Measurements from ENCODE around the gene TOX2. TPM values are rescaled to one million over a fixed set of nuclear protein-coding genes. Genes with fewer than 3 reads are reported as not detected.

TOX2 gene
- total and polyA plus RNA-seq, 5 donors from 2014 or later: 2.0 to 9.2 (median 3.4) TPM

DNA sequence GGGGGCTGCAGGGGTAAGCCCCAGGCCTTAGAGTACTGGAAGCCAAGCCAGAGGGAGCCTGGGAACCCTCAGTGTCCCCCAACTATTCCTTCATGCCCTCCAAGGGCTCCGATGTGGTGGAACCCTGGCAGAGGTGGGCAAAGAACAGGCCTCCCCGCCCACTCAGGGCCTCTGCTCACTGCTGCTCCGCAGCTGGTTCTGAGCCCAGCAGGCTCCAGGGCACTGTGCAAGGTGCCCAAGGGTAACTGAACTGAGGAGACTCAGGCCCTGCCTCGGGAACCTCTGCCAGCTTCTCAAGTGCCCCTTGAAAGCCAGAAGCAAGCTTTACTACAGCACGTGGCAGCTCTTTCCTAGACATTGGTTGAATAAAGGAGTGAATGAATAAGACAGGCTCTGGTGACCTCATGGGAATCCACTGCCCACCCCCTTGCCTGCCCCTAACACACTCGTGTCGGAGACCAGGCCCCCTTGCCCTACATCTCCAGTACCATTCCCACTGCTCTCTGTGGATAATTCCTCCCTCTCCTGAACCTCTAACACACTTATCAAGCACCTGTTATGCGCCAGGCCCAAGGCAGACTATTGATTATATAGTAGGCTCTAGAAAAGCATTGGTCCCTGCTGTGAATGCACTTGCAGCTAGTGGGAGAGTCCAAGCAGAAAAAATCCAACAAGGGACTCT is 55.0 kb downstream of the TOX2 start:
- DNase-seq (no peak), ATAC-seq (ENCODE audit: low read depth in 2 of 2) (no peak)
- Mint-ChIP-seq H3K27me3 (no peaks in the 10 kb centered on the region), H3K36me3 (peaks cover under 1% of the 10 kb centered on the region), H3K4me3 (no peak overlapping the region), H3K4me1 (peaks cover 0 to 20% (median 10%) of the 10 kb centered on the region in 4 donors), H3K9me3 (peaks cover 0 to 1% (median 0%) of the 10 kb centered on the region in 7 donors), H3K27ac (no peak overlapping the region)
- Histone ChIP-seq H3K27ac (ENCODE audit: insufficient read depth, low read length, poor library complexity, severe bottlenecking) (no peak overlapping the region), H3K27me3 (ENCODE audit: control insufficient read depth, insufficient read depth, low read length) (no peaks in the 10 kb centered on the region), H3K4me3 (ENCODE audit: low read depth, low read length) (no peak overlapping the region), H3K36me3 (ENCODE audit: control insufficient read depth, insufficient read depth, low read length) (no peaks in the 10 kb centered on the region), H3K9me3 (ENCODE audit: control insufficient read depth in 2 of 2, low read length in 2 of 2) (no peaks in the 10 kb centered on the region), H3K4me1 (ENCODE audit: control insufficient read depth, insufficient read depth, low read length, poor library complexity, severe bottlenecking) (peaks cover 5% of the 10 kb centered on the region)

DNA sequence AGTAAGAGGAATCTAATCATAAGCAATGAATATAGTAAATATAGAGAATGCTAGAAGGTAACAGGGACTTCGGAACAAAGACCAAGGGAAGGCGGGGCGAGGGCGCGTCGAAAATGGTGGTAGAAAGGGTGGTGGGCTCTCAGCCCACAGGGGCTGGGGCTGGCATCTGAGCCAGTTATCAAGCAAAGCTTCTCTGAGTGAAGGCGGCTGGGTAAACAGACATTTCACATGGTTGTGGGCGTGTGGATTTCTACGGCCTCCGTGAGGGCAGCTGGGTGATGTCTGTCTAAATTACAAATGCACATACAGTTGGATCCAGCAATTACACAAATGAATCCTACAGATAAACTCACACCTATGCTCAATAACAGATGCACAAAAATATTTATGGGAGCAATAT is 56.6 kb downstream of the TOX2 start:
- H3K27me3 ChIP-seq (ENCODE audit: control insufficient read depth, insufficient read depth, low read length): no peaks in the 10 kb centered on the region
- H3K4me3 Mint-ChIP-seq: no peak overlapping the region
- H3K27ac ChIP-seq (ENCODE audit: insufficient read depth, low read length, poor library complexity, severe bottlenecking): no peak overlapping the region
- DNase-seq (no peak), ATAC-seq (ENCODE audit: low read depth in 2 of 2) (no peak)
- no peak overlapping the region for H3K4me3 ChIP-seq (ENCODE audit: low read depth, low read length)
- peaks cover 6% of the 10 kb centered on the region for H3K36me3 Mint-ChIP-seq
- no peaks in the 10 kb centered on the region for H3K36me3 ChIP-seq (ENCODE audit: control insufficient read depth, insufficient read depth, low read length)
- H3K27me3 Mint-ChIP-seq: no peaks in the 10 kb centered on the region
- peak overlapping the region in 1 of 3 donors; percentile 58 for H3K27ac Mint-ChIP-seq
- H3K4me1 Mint-ChIP-seq: peaks cover 4 to 15% (median 10%) of the 10 kb centered on the region in 4 donors
- no peaks in the 10 kb centered on the region for H3K4me1 ChIP-seq (ENCODE audit: control insufficient read depth, insufficient read depth, low read length, poor library complexity, severe bottlenecking)
- H3K9me3 Mint-ChIP-seq: peaks cover 0 to 1% (median 0%) of the 10 kb centered on the region in 7 donors
- no peaks in the 10 kb centered on the region for H3K9me3 ChIP-seq (ENCODE audit: control insufficient read depth in 2 of 2, low read length in 2 of 2)

DNA sequence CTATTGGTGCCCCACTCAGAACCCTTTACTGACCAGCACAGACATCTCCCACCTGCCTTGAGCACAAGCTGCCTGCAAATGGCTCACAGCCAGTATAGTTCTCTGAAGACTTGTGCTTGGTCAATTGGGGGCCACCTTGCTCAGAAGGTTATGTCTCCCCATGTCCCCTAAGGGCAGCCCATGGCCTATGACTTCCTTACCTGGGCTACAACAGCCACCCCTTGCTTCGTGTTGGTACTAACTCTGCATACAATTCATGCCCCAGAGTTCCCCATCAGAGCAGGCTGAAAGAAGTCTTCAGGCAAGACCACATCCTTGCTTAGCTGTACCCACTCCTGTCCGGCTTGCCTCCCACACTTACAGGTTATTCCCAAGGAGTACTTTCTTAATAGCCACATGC is 57.4 kb downstream of the TOX2 start:
- ATAC-seq (ENCODE audit: low read depth in 2 of 2) (no peak), DNase-seq (no peak)
- no peaks in the 10 kb centered on the region for H3K27me3 Mint-ChIP-seq

DNA sequence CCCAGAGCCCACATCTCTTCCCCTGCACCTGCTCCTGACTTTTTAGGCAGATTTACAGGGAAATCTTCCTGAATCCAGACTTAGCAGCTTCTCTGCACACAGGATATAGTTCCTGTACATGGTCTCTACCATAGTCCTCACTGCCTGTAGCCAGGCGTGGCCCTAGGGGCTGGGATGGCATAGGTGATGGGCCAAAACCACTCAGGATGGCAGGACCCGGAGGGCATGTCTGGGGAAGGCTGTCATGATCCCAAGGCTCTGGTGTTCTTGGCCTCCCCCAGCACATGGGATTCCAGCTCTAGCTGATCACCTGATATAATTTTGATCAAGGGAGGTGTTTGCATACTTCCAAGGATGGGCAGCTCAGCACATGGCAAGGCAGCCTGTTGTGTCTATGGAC is 58.0 kb downstream of the TOX2 start:
- Histone ChIP-seq H3K4me1 (ENCODE audit: control insufficient read depth, insufficient read depth, low read length, poor library complexity, severe bottlenecking) (no peaks in the 10 kb centered on the region), H3K9me3 (ENCODE audit: control insufficient read depth in 2 of 2, low read length in 2 of 2) (no peaks in the 10 kb centered on the region), H3K4me3 (ENCODE audit: low read depth, low read length) (no peak overlapping the region), H3K27me3 (ENCODE audit: control insufficient read depth, insufficient read depth, low read length) (no peaks in the 10 kb centered on the region), H3K27ac (ENCODE audit: insufficient read depth, low read length, poor library complexity, severe bottlenecking) (no peak overlapping the region), H3K36me3 (ENCODE audit: control insufficient read depth, insufficient read depth, low read length) (no peaks in the 10 kb centered on the region)
- DNase-seq (no peak), ATAC-seq (ENCODE audit: low read depth in 2 of 2) (no peak)
- no peak overlapping the region for H3K27ac Mint-ChIP-seq
- peaks cover 4 to 15% (median 10%) of the 10 kb centered on the region in 4 donors for H3K4me1 Mint-ChIP-seq
- H3K27me3 Mint-ChIP-seq: no peaks in the 10 kb centered on the region
- peaks cover 6% of the 10 kb centered on the region for H3K36me3 Mint-ChIP-seq
- H3K9me3 Mint-ChIP-seq: peaks cover 0 to 1% (median 0%) of the 10 kb centered on the region in 7 donors
- H3K4me3 Mint-ChIP-seq: no peak overlapping the region

More for the DNA sequence above, 57.4 kb downstream of the TOX2 start:
- Mint-ChIP-seq H3K4me3 (no peak overlapping the region), H3K27ac (no peak overlapping the region), H3K36me3 (peaks cover 6% of the 10 kb centered on the region), H3K4me1 (peaks cover 4 to 15% (median 10%) of the 10 kb centered on the region in 4 donors), H3K9me3 (peaks cover 0 to 1% (median 0%) of the 10 kb centered on the region in 7 donors)
- Histone ChIP-seq H3K36me3 (ENCODE audit: control insufficient read depth, insufficient read depth, low read length) (no peaks in the 10 kb centered on the region), H3K27ac (ENCODE audit: insufficient read depth, low read length, poor library complexity, severe bottlenecking) (no peak overlapping the region), H3K9me3 (ENCODE audit: control insufficient read depth in 2 of 2, low read length in 2 of 2) (no peaks in the 10 kb centered on the region), H3K4me3 (ENCODE audit: low read depth, low read length) (no peak overlapping the region), H3K27me3 (ENCODE audit: control insufficient read depth, insufficient read depth, low read length) (no peaks in the 10 kb centered on the region), H3K4me1 (ENCODE audit: control insufficient read depth, insufficient read depth, low read length, poor library complexity, severe bottlenecking) (no peaks in the 10 kb centered on the region)

DNA sequence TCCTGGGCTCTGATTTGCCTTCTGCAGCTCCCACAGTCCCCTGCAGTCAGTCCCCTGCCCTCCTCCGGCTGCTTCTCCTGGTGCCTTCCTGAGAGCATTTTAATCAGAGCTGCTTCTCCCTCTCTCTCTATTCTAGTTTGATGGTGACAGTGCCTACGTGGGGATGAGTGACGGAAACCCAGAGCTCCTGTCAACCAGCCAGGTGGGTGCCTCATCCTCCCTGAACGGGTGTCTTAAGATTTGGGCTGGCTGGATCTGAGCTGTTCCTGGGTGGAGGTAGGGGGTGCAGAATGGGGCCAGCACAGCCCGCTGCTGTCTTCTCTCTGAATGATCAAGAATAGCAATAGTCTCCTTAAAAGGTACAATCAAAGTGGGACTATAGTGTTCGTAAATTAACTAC is 58.6 kb downstream of the TOX2 start:
- ATAC-seq (ENCODE audit: low read depth in 2 of 2): no peak
- no peak overlapping the region for H3K27ac Mint-ChIP-seq
- H3K36me3 Mint-ChIP-seq: peaks cover 6% of the 10 kb centered on the region
- DNase-seq: no peak
- H3K27me3 Mint-ChIP-seq: no peaks in the 10 kb centered on the region
- H3K4me3 Mint-ChIP-seq: no peak overlapping the region
- Histone ChIP-seq H3K27me3 (ENCODE audit: control insufficient read depth, insufficient read depth, low read length) (no peaks in the 10 kb centered on the region), H3K4me1 (ENCODE audit: control insufficient read depth, insufficient read depth, low read length, poor library complexity, severe bottlenecking) (no peaks in the 10 kb centered on the region), H3K9me3 (ENCODE audit: control insufficient read depth in 2 of 2, low read length in 2 of 2) (no peaks in the 10 kb centered on the region), H3K4me3 (ENCODE audit: low read depth, low read length) (no peak overlapping the region), H3K27ac (ENCODE audit: insufficient read depth, low read length, poor library complexity, severe bottlenecking) (no peak overlapping the region), H3K36me3 (ENCODE audit: control insufficient read depth, insufficient read depth, low read length) (no peaks in the 10 kb centered on the region)
- H3K9me3 Mint-ChIP-seq: peaks cover 0 to 1% (median 0%) of the 10 kb centered on the region in 7 donors
- peaks cover 4 to 15% (median 10%) of the 10 kb centered on the region in 4 donors for H3K4me1 Mint-ChIP-seq

DNA sequence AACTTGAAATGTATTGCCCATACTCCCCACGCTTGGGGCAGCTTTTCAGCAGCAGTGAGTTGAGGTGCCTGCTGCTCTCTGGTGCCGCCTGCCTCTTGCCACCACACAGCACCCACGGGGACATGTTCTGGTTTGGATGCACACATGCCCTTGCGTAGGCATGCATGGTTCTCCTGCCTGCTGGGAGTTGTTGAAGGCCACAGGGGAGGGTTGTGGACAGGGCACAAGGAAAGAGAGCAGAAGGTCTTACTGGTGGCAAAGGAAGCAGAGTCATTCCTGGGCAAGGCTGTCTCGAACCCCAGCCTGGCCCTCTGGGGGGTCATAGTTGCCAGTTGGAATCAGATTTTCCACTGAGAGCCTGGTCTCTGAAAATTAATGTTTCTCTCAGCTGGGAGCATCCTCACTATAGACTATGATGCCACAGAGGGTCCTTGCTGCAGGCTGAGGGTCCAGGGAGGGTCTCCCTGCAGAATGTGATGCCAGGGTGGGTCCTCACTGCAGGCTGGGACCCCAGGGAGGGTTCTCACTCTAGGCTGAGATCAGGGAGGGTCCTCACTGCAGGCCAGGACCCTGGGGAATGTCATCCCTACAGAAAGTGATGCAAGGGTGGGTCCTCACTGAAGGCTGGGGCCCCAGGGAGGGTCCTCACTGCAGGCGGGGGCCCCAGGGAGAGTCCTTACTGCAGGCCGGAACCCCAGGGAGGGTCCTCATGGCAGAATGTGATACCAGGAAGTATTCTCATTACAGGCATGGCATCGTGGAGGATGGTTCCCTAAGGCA is 59.2 kb downstream of the TOX2 start:
- H3K36me3 ChIP-seq (ENCODE audit: control insufficient read depth, insufficient read depth, low read length): no peaks in the 10 kb centered on the region
- peaks cover 0 to 1% (median 0%) of the 10 kb centered on the region in 7 donors for H3K9me3 Mint-ChIP-seq
- no peak overlapping the region for H3K27ac Mint-ChIP-seq
- H3K27me3 Mint-ChIP-seq: no peaks in the 10 kb centered on the region
- H3K27ac ChIP-seq (ENCODE audit: insufficient read depth, low read length, poor library complexity, severe bottlenecking): no peak overlapping the region
- DNase-seq (no peak), ATAC-seq (ENCODE audit: low read depth in 2 of 2) (no peak)
- no peak overlapping the region for H3K4me3 ChIP-seq (ENCODE audit: low read depth, low read length)
- no peaks in the 10 kb centered on the region for H3K9me3 ChIP-seq (ENCODE audit: control insufficient read depth in 2 of 2, low read length in 2 of 2)
- no peak overlapping the region for H3K4me3 Mint-ChIP-seq
- H3K4me1 Mint-ChIP-seq: peaks cover 4 to 12% (median 8%) of the 10 kb centered on the region in 4 donors
- peaks cover 6% of the 10 kb centered on the region for H3K36me3 Mint-ChIP-seq
- H3K27me3 ChIP-seq (ENCODE audit: control insufficient read depth, insufficient read depth, low read length): no peaks in the 10 kb centered on the region
- no peaks in the 10 kb centered on the region for H3K4me1 ChIP-seq (ENCODE audit: control insufficient read depth, insufficient read depth, low read length, poor library complexity, severe bottlenecking)

DNA sequence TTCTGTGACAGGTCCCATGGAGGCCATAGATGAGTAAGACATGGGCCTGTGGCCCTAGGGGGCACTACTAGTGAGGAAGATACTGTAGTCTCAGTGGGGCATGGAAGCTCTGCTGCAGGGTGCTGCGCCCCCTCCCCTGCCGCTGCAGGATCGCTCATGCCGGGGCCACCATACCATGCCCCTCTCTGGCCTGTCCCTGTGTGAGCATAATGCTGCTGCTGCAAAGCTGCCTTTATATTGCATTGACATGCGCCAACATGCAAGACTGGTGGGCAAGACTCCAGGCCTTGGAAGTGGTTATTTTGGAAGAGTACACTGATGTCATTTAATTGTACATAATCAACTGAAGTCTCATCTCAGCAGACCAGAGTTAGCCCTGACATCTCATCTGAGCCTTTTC is 60.0 kb downstream of the TOX2 start:
- DNase-seq: no peak
- Histone ChIP-seq H3K9me3 (ENCODE audit: control insufficient read depth in 2 of 2, low read length in 2 of 2) (no peaks in the 10 kb centered on the region), H3K4me3 (ENCODE audit: low read depth, low read length) (no peak overlapping the region), H3K36me3 (ENCODE audit: control insufficient read depth, insufficient read depth, low read length) (no peaks in the 10 kb centered on the region), H3K27ac (ENCODE audit: insufficient read depth, low read length, poor library complexity, severe bottlenecking) (no peak overlapping the region), H3K27me3 (ENCODE audit: control insufficient read depth, insufficient read depth, low read length) (no peaks in the 10 kb centered on the region), H3K4me1 (ENCODE audit: control insufficient read depth, insufficient read depth, low read length, poor library complexity, severe bottlenecking) (no peaks in the 10 kb centered on the region)
- ATAC-seq (ENCODE audit: low read depth in 2 of 2): no peak
- no peak overlapping the region for H3K4me3 Mint-ChIP-seq
- peaks cover 4 to 10% (median 6%) of the 10 kb centered on the region in 4 donors for H3K4me1 Mint-ChIP-seq
- peaks cover 6% of the 10 kb centered on the region for H3K36me3 Mint-ChIP-seq
- H3K27ac Mint-ChIP-seq: no peak overlapping the region
- H3K9me3 Mint-ChIP-seq: peaks cover 0 to 1% (median 0%) of the 10 kb centered on the region in 7 donors
- no peaks in the 10 kb centered on the region for H3K27me3 Mint-ChIP-seq
